ENCODE data around the gene TMIGD3.

TMIGD3 gene

GRCh38 chr1:111512931-111513330, 9.5 kb upstream of the TMIGD3 start:
- Histone ChIP-seq H3K27ac (ENCODE audit: extremely low read depth, low read depth, low read length) (no peak overlapping the region), H3K4me3 (ENCODE audit: low read depth, low read length) (no peak overlapping the region), H3K4me1 (ENCODE audit: control insufficient read depth, insufficient read depth, low read length) (no peaks in the 10 kb centered on the region), H3K36me3 (ENCODE audit: control insufficient read depth in 2 of 2, insufficient read depth in 1 of 2, low read length in 2 of 2) (no peaks in the 10 kb centered on the region), H3K9me3 (ENCODE audit: control insufficient read depth, insufficient read depth, low read depth, low read length) (no peaks in the 10 kb centered on the region)
- no peak for TF ChIP-seq ZNF555 (tag by site-specific recombination; conservative IDR thresholded peaks at IDR 0.05)
- TF ChIP-seq ZNF354C (tag by site-specific recombination; IDR thresholded peaks at IDR 0.05; ENCODE audit: borderline replicate concordance, low read depth): no peak
- no peak for TF ChIP-seq SALL2 (tag by site-specific recombination; IDR thresholded peaks at IDR 0.05; ENCODE audit: borderline replicate concordance)
- TF ChIP-seq ZXDB (tag by site-specific recombination; IDR thresholded peaks at IDR 0.05): no peak
- TF ChIP-seq GLIS2 (tag by site-specific recombination; IDR thresholded peaks at IDR 0.05): no peak
- no peak for TF ChIP-seq ZNF664 (tag by site-specific recombination; IDR thresholded peaks at IDR 0.05)
- no peak for TF ChIP-seq ZNF114 (tag by site-specific recombination; IDR thresholded peaks at IDR 0.05)
- TF ChIP-seq ZFHX2 (tag by site-specific recombination; conservative IDR thresholded peaks at IDR 0.05): no peak
- TF ChIP-seq KLF8 (tag by site-specific recombination; IDR thresholded peaks at IDR 0.05): no peak
- no peak for TF ChIP-seq ZNF169 (tag by site-specific recombination; IDR thresholded peaks at IDR 0.05)
- TF ChIP-seq ZNF239 (tag by site-specific recombination; IDR thresholded peaks at IDR 0.05): no peak
- no peak for TF ChIP-seq ZNF596 (tag by site-specific recombination; IDR thresholded peaks at IDR 0.05)
- TF ChIP-seq KLF9 (tag by site-specific recombination; IDR thresholded peaks at IDR 0.05; ENCODE audit: low read depth): no peak
- TF ChIP-seq BCL11B (tag by site-specific recombination; IDR thresholded peaks at IDR 0.05; ENCODE audit: low read depth): no peak
- no peak for TF ChIP-seq ZBTB21 (tag by site-specific recombination; IDR thresholded peaks at IDR 0.05)
- no peak for TF ChIP-seq ZNF324 (tag by site-specific recombination; IDR thresholded peaks at IDR 0.05)
- no peak for TF ChIP-seq ZNF837 (tag by site-specific recombination; IDR thresholded peaks at IDR 0.05)
- TF ChIP-seq ZNF274 (IDR thresholded peaks at IDR 0.05; ENCODE audit: low read length): no peak
- TF ChIP-seq ZNF274 (tag by site-specific recombination; IDR thresholded peaks at IDR 0.05; ENCODE audit: borderline replicate concordance): no peak
- ChIA-PET CTCF (no interaction called here), POLR2A (no interaction called here)

- Histone ChIP-seq H3K27ac (ENCODE audit: extremely low read depth, low read depth, low read length) (no peak overlapping the region), H3K36me3 (ENCODE audit: control insufficient read depth in 2 of 2, insufficient read depth in 1 of 2, low read length in 2 of 2) (no peaks in the 10 kb centered on the region), H3K4me3 (ENCODE audit: low read depth, low read length) (no peak overlapping the region), H3K9me3 (ENCODE audit: control insufficient read depth, insufficient read depth, low read depth, low read length) (no peaks in the 10 kb centered on the region), H3K4me1 (ENCODE audit: control insufficient read depth, insufficient read depth, low read length) (no peaks in the 10 kb centered on the region)
- ChIA-PET CTCF (no interaction called here), POLR2A (no interaction called here)
- TF ChIP-seq ZNF132 (tag by site-specific recombination; IDR thresholded peaks at IDR 0.05; ENCODE audit: borderline replicate concordance) (no peak), TCF7L2 (IDR thresholded peaks at IDR 0.05; ENCODE audit: borderline replicate concordance, low read depth, low read length) (no peak), ZNF623 (tag by site-specific recombination; IDR thresholded peaks at IDR 0.05) (no peak), KLF7 (tag by site-specific recombination; IDR thresholded peaks at IDR 0.05; ENCODE audit: borderline replicate concordance) (no peak), MEIS1 (CRISPR knock-in tag; IDR thresholded peaks at IDR 0.05; ENCODE audit: borderline replicate concordance) (no peak), ZNF223 (tag by site-specific recombination; IDR thresholded peaks at IDR 0.05) (no peak), ZNF555 (tag by site-specific recombination; conservative IDR thresholded peaks at IDR 0.05) (no peak), ZNF473 (tag by site-specific recombination; IDR thresholded peaks at IDR 0.05) (no peak), ZNF600 (tag by site-specific recombination; IDR thresholded peaks at IDR 0.05) (no peak), ZNF37A (tag by site-specific recombination; IDR thresholded peaks at IDR 0.05) (no peak), HIC1 (tag by site-specific recombination; IDR thresholded peaks at IDR 0.05) (no peak), ZNF114 (tag by site-specific recombination; IDR thresholded peaks at IDR 0.05) (no peak), ZNF362 (tag by site-specific recombination; IDR thresholded peaks at IDR 0.05) (no peak), PBX3 (CRISPR knock-in tag; IDR thresholded peaks at IDR 0.05) (no peak), ZNF677 (tag by site-specific recombination; IDR thresholded peaks at IDR 0.05) (no peak)
These were observed 8.9 kb upstream of the TMIGD3 start for GRCh38 chr1:111512132-111512889.

Measured in HEK293 (cell line).